Measurements from ENCODE around the gene COL8A1. TPM values are rescaled to one million over a fixed set of nuclear protein-coding genes. Genes with fewer than 3 reads are reported as not detected.
A peak's percentile ranks its signal among the peaks of the same experiment; 100 is the strongest.

The COL8A1 gene
- total RNA-seq, 1 donor from 2014 or later, result 123 TPM

- Histone ChIP-seq H3K36me3 (ENCODE audit: insufficient read depth, low read length) (peaks cover 12% of the 10 kb centered on the region), H3K9ac (ENCODE audit: low read length) (no peak overlapping the region), H3K4me2 (ENCODE audit: low read length) (no peak overlapping the region), H3K9me3 (ENCODE audit: insufficient read depth, low read depth, low read length) (no peaks in the 10 kb centered on the region), H3K4me3 (ENCODE audit: insufficient read depth, low read depth, low read length) (no peak overlapping the region), H2AFZ (ENCODE audit: low read depth, low read length) (no peak overlapping the region), H3K4me1 (ENCODE audit: insufficient read depth, low read length) (peaks cover 18% of the 10 kb centered on the region), H3K79me2 (ENCODE audit: insufficient read depth, low read length) (no peaks in the 10 kb centered on the region), H4K20me1 (ENCODE audit: insufficient read depth, low read length) (no peaks in the 10 kb centered on the region), H3K27me3 (ENCODE audit: insufficient read depth, low read length) (no peaks in the 10 kb centered on the region), H3K27ac (ENCODE audit: low read depth, low read length) (peak overlapping the region; percentile 2)
- Mint-ChIP-seq H3K36me3 (ENCODE audit: low read depth, unreplicated experiment) (peaks cover 3% of the 10 kb centered on the region), H3K4me1 (ENCODE audit: low read depth, unreplicated experiment) (peaks cover 41% of the 10 kb centered on the region), H3K27me3 (ENCODE audit: low read depth, unreplicated experiment) (no peaks in the 10 kb centered on the region), H3K4me3 (ENCODE audit: unreplicated experiment) (no peak overlapping the region), H3K27ac (ENCODE audit: unreplicated experiment) (peak overlapping the region; percentile 21), H3K9me3 (ENCODE audit: unreplicated experiment) (no peaks in the 10 kb centered on the region)
- peak; percentile 71 for DNase-seq (ENCODE audit: low read depth)
- peak; percentile 59 for FAIRE-seq
- TF ChIP-seq CTCF (IDR thresholded peaks at IDR 0.05; ENCODE audit: insufficient read depth, low read depth, low read length), result no peak
- no peak for TF ChIP-seq EZH2 (IDR thresholded peaks at IDR 0.05; ENCODE audit: insufficient read depth, low read length)
These were observed 75.8 kb downstream of the COL8A1 start for GRCh38 chr3:99714146-99714545.

GRCh38 chr3:99714575-99714974, 76.2 kb downstream of the COL8A1 start:
- FAIRE-seq (no peak), DNase-seq (ENCODE audit: low read depth) (no peak)
- H3K4me1 Mint-ChIP-seq (ENCODE audit: low read depth, unreplicated experiment), result peaks cover 38% of the 10 kb centered on the region
- H3K36me3 Mint-ChIP-seq (ENCODE audit: low read depth, unreplicated experiment), result peaks cover 3% of the 10 kb centered on the region
- H3K27ac Mint-ChIP-seq (ENCODE audit: unreplicated experiment), result no peak overlapping the region
- Histone ChIP-seq H3K27ac (ENCODE audit: low read depth, low read length) (no peak overlapping the region), H2AFZ (ENCODE audit: low read depth, low read length) (no peak overlapping the region), H3K79me2 (ENCODE audit: insufficient read depth, low read length) (no peaks in the 10 kb centered on the region), H4K20me1 (ENCODE audit: insufficient read depth, low read length) (no peaks in the 10 kb centered on the region), H3K27me3 (ENCODE audit: insufficient read depth, low read length) (no peaks in the 10 kb centered on the region), H3K4me1 (ENCODE audit: insufficient read depth, low read length) (peaks cover 18% of the 10 kb centered on the region), H3K4me2 (ENCODE audit: low read length) (no peak overlapping the region), H3K4me3 (ENCODE audit: insufficient read depth, low read depth, low read length) (no peak overlapping the region), H3K9ac (ENCODE audit: low read length) (no peak overlapping the region), H3K9me3 (ENCODE audit: insufficient read depth, low read depth, low read length) (no peaks in the 10 kb centered on the region), H3K36me3 (ENCODE audit: insufficient read depth, low read length) (peaks cover 12% of the 10 kb centered on the region)
- no peak overlapping the region for H3K4me3 Mint-ChIP-seq (ENCODE audit: unreplicated experiment)
- no peaks in the 10 kb centered on the region for H3K27me3 Mint-ChIP-seq (ENCODE audit: low read depth, unreplicated experiment)
- H3K9me3 Mint-ChIP-seq (ENCODE audit: unreplicated experiment), result no peaks in the 10 kb centered on the region
- TF ChIP-seq EZH2 (IDR thresholded peaks at IDR 0.05; ENCODE audit: insufficient read depth, low read length) (no peak), CTCF (IDR thresholded peaks at IDR 0.05; ENCODE audit: insufficient read depth, low read depth, low read length) (no peak)

- TF ChIP-seq EZH2 (IDR thresholded peaks at IDR 0.05; ENCODE audit: insufficient read depth, low read length) (no peak), CTCF (IDR thresholded peaks at IDR 0.05; ENCODE audit: insufficient read depth, low read depth, low read length) (no peak)
- Histone ChIP-seq H3K27ac (ENCODE audit: low read depth, low read length) (no peak overlapping the region), H3K9ac (ENCODE audit: low read length) (no peak overlapping the region), H3K36me3 (ENCODE audit: insufficient read depth, low read length) (peaks cover 3% of the 10 kb centered on the region), H3K27me3 (ENCODE audit: insufficient read depth, low read length) (no peaks in the 10 kb centered on the region), H3K4me1 (ENCODE audit: insufficient read depth, low read length) (peaks cover 23% of the 10 kb centered on the region), H4K20me1 (ENCODE audit: insufficient read depth, low read length) (no peaks in the 10 kb centered on the region), H3K4me2 (ENCODE audit: low read length) (peak overlapping the region; percentile 30), H3K79me2 (ENCODE audit: insufficient read depth, low read length) (no peaks in the 10 kb centered on the region), H3K4me3 (ENCODE audit: insufficient read depth, low read depth, low read length) (no peak overlapping the region), H3K9me3 (ENCODE audit: insufficient read depth, low read depth, low read length) (no peaks in the 10 kb centered on the region), H2AFZ (ENCODE audit: low read depth, low read length) (no peak overlapping the region)
- no peaks in the 10 kb centered on the region for H3K9me3 Mint-ChIP-seq (ENCODE audit: unreplicated experiment)
- H3K36me3 Mint-ChIP-seq (ENCODE audit: low read depth, unreplicated experiment), result peaks cover 1% of the 10 kb centered on the region
- H3K4me1 Mint-ChIP-seq (ENCODE audit: low read depth, unreplicated experiment), result peaks cover 31% of the 10 kb centered on the region
- peak overlapping the region; percentile 4 for H3K27ac Mint-ChIP-seq (ENCODE audit: unreplicated experiment)
- H3K4me3 Mint-ChIP-seq (ENCODE audit: unreplicated experiment), result no peak overlapping the region
- DNase-seq (ENCODE audit: low read depth) (no peak), FAIRE-seq (no peak)
- no peaks in the 10 kb centered on the region for H3K27me3 Mint-ChIP-seq (ENCODE audit: low read depth, unreplicated experiment)
These were observed 78.1 kb downstream of the COL8A1 start for GRCh38 chr3:99716463-99716995.
